GM18907 (cell line): ENCODE results near the gene GRIN1.

Source experiments
- ATAC-seq: cut with Tn5 transposase; IDR thresholded peaks from one replicate; pipeline ENCODE4 v1.9.1; 2021; ENCODE audit warnings: mild to moderate bottlenecking, moderate library complexity; ENCODE audit not compliant: unreplicated experiment

The GRIN1 gene

GRCh38 chr9:137138722-137139467 is at the start of gene GRIN1:
Gene GRIN1 (plus strand): TSS chr9:137139154. CDS start chr9:137139487, 333 bp downstream.
- no peak for ATAC-seq

- no peak for ATAC-seq
Measured at GRCh38 chr9:137089232-137089947, 49.6 kb upstream of the GRIN1 start.

- ATAC-seq, result peak; percentile 77
Measured at GRCh38 chr9:137095664-137096517, 43.1 kb upstream of the GRIN1 start.

- ATAC-seq, result no peak
Measured at GRCh38 chr9:137096785-137097546, 42.0 kb upstream of the GRIN1 start.

GRCh38 chr9:137097761-137098462 is 41.0 kb upstream of the GRIN1 start:
- no peak for ATAC-seq

- ATAC-seq, result no peak
Measured at GRCh38 chr9:137099231-137099630, 39.7 kb upstream of the GRIN1 start.

GRCh38 chr9:137103206-137103999 is 35.6 kb upstream of the GRIN1 start:
- no peak for ATAC-seq

GRCh38 chr9:137105814-137106661 is 32.9 kb upstream of the GRIN1 start:
- ATAC-seq, result no peak

GRCh38 chr9:137106662-137107250 is 32.2 kb upstream of the GRIN1 start:
- ATAC-seq, result no peak

- ATAC-seq, result no peak
Measured at GRCh38 chr9:137107312-137107921, 31.5 kb upstream of the GRIN1 start.

GRCh38 chr9:137107982-137108381 is 31.0 kb upstream of the GRIN1 start:
- no peak for ATAC-seq

GRCh38 chr9:137108608-137109249 is 30.2 kb upstream of the GRIN1 start:
- ATAC-seq, result no peak

- no peak for ATAC-seq
Measured at GRCh38 chr9:137109250-137110146, 29.5 kb upstream of the GRIN1 start.

- no peak for ATAC-seq
Measured at GRCh38 chr9:137110147-137110910, 28.6 kb upstream of the GRIN1 start.
